ENCODE results near the gene THBS2.
A peak's percentile ranks its signal among the peaks of the same experiment; 100 is the strongest.
"Not testable (repeated sequence)": the region's sequence is repeated elsewhere in the genome, so short reads cannot be mapped to it uniquely, and the experiment has no call there.

THBS2 gene

GRCh38 chr6:169253337-169254238 is at the start of gene THBS2:
Gene THBS2, minus strand, starts transcription at chr6:169253846. Its CDS starts 3,062 bp downstream, at chr6:169250784.
- CTCF ChIA-PET: no interaction called here
- no peak for DNase-seq (ENCODE audit: extremely low spot score)
- TF ChIP-seq ZNF384 (IDR thresholded peaks at IDR 0.05): no peak
- TF ChIP-seq PKNOX1 (IDR thresholded peaks at IDR 0.05): peak; percentile 76
- POLR2A ChIA-PET: no interaction called here

GRCh38 chr6:169302716-169303115 is 49.1 kb upstream of the THBS2 start:
- CTCF ChIA-PET: no interaction called here
- TF ChIP-seq PKNOX1 (IDR thresholded peaks at IDR 0.05): no peak
- no peak for TF ChIP-seq FOXK2 (IDR thresholded peaks at IDR 0.05)
- no peak for TF ChIP-seq LEF1 (IDR thresholded peaks at IDR 0.05; ENCODE audit: borderline replicate concordance)
- TF ChIP-seq L3MBTL2 (conservative IDR thresholded peaks at IDR 0.05): no peak
- no peak for TF ChIP-seq FOXA1 (IDR thresholded peaks at IDR 0.05)
- TF ChIP-seq ELF4 (IDR thresholded peaks at IDR 0.05): no peak
- POLR2A ChIA-PET: no interaction called here
- DNase-seq (ENCODE audit: extremely low spot score): no peak

GRCh38 chr6:169302255-169302654 is 48.6 kb upstream of the THBS2 start:
- CTCF ChIA-PET: no interaction called here
- no peak for DNase-seq (ENCODE audit: extremely low spot score)
- POLR2A ChIA-PET: no interaction called here

GRCh38 chr6:169300916-169301315 is 47.3 kb upstream of the THBS2 start:
- ChIA-PET CTCF (no interaction called here), POLR2A (no interaction called here)
- no peak for DNase-seq (ENCODE audit: extremely low spot score)
- TF ChIP-seq FOXK2 (IDR thresholded peaks at IDR 0.05) (no peak), LEF1 (IDR thresholded peaks at IDR 0.05; ENCODE audit: borderline replicate concordance) (no peak), BHLHE40 (IDR thresholded peaks at IDR 0.05; ENCODE audit: borderline replicate concordance) (no peak), PKNOX1 (IDR thresholded peaks at IDR 0.05) (no peak), ZNF384 (IDR thresholded peaks at IDR 0.05) (no peak), L3MBTL2 (conservative IDR thresholded peaks at IDR 0.05) (no peak), SUZ12 (IDR thresholded peaks at IDR 0.05) (no peak), NFRKB (IDR thresholded peaks at IDR 0.05) (no peak), FOXA1 (IDR thresholded peaks at IDR 0.05) (no peak), ARNT (IDR thresholded peaks at IDR 0.05) (no peak), FOXM1 (IDR thresholded peaks at IDR 0.05; ENCODE audit: borderline replicate concordance) (no peak), ELF4 (IDR thresholded peaks at IDR 0.05) (no peak), CTBP1 (IDR thresholded peaks at IDR 0.05; ENCODE audit: borderline replicate concordance) (no peak), TARDBP (IDR thresholded peaks at IDR 0.05) (no peak), SP1 (IDR thresholded peaks at IDR 0.05) (no peak), HDGF (IDR thresholded peaks at IDR 0.05; ENCODE audit: borderline replicate concordance) (no peak)

More at GRCh38 chr6:169302255-169302654, 48.6 kb upstream of the THBS2 start:
- TF ChIP-seq BHLHE40 (IDR thresholded peaks at IDR 0.05; ENCODE audit: borderline replicate concordance) (no peak), PKNOX1 (IDR thresholded peaks at IDR 0.05) (no peak), ZNF384 (IDR thresholded peaks at IDR 0.05) (no peak)

GRCh38 chr6:169298626-169299025 is 45.0 kb upstream of the THBS2 start:
- POLR2A ChIA-PET: not testable (repeated sequence)

GRCh38 chr6:169296622-169297021 is 43.0 kb upstream of the THBS2 start:
- POLR2A ChIA-PET: no interaction called here
- TF ChIP-seq SP1 (IDR thresholded peaks at IDR 0.05) (no peak), ZNF384 (IDR thresholded peaks at IDR 0.05) (no peak), FOXK2 (IDR thresholded peaks at IDR 0.05) (no peak), SUZ12 (IDR thresholded peaks at IDR 0.05) (no peak), LEF1 (IDR thresholded peaks at IDR 0.05; ENCODE audit: borderline replicate concordance) (no peak), CTBP1 (IDR thresholded peaks at IDR 0.05; ENCODE audit: borderline replicate concordance) (no peak), L3MBTL2 (conservative IDR thresholded peaks at IDR 0.05) (no peak), BHLHE40 (IDR thresholded peaks at IDR 0.05; ENCODE audit: borderline replicate concordance) (no peak), TARDBP (IDR thresholded peaks at IDR 0.05) (no peak), NFRKB (IDR thresholded peaks at IDR 0.05) (no peak)
- CTCF ChIA-PET: no interaction called here
- no peak for DNase-seq (ENCODE audit: extremely low spot score)

More at GRCh38 chr6:169298626-169299025, 45.0 kb upstream of the THBS2 start:
- DNase-seq (ENCODE audit: extremely low spot score): not testable (repeated sequence)
- CTCF ChIA-PET: interaction anchor here (0.5 kb wide), 1 partner anchor 1113 kb away, joined by 3 read pairs; no protein-coding TSS in a partner anchor

All from HEK293T (cell line).